Skeletal muscle tissue (tissue), 4 donors: ENCODE measurements around the gene GRAMD1B. TPM values are rescaled to one million over a fixed set of nuclear protein-coding genes. Genes with fewer than 3 reads are reported as not detected.

Source experiments
- H3K27ac ChIP-seq: one replicate; pipeline ENCODE4 v1.7.0; 2013; ENCODE audit warnings: mild to moderate bottlenecking, low read depth, low read length, inconsistent platforms
- H3K27me3 ChIP-seq, 3 donors: one replicate each; pipeline ENCODE4 v1.7.0; 2013; ENCODE audit warnings: low read length in 3 of 3; ENCODE audit not compliant: control insufficient read depth in 3 of 3, insufficient read depth in 3 of 3
- H3K36me3 ChIP-seq, 3 donors: one replicate each; pipeline ENCODE4 v1.7.0; 2013; ENCODE audit warnings: low read length in 3 of 3; ENCODE audit not compliant: control insufficient read depth in 3 of 3, insufficient read depth in 3 of 3
- H3K4me1 ChIP-seq, 3 donors: one replicate each; pipeline ENCODE4 v1.7.0; 2013; ENCODE audit warnings: low read length in 3 of 3, mild to moderate bottlenecking in 3 of 3; ENCODE audit not compliant: control insufficient read depth in 3 of 3, insufficient read depth in 3 of 3
- H3K4me3 ChIP-seq, 3 donors: one replicate each; pipeline ENCODE4 v1.7.0; 2013; ENCODE audit warnings: low read length in 3 of 3
- H3K9ac ChIP-seq, 3 donors: one replicate each; pipeline ENCODE4 v1.7.0; 2013; ENCODE audit warnings: low read length in 3 of 3, mild to moderate bottlenecking in 3 of 3, moderate library complexity in 2 of 3, low read depth in 1 of 3
- H3K9me3 ChIP-seq, 3 donors: one replicate each; pipeline ENCODE4 v1.7.0; 2013; ENCODE audit warnings: low read length in 3 of 3; ENCODE audit not compliant: control insufficient read depth in 3 of 3
- total RNA-seq: library from RNA; depleted of rRNA; stranded (reverse); fragments of >200 nt; gene quantifications from one replicate; pipeline ENCODE4 v1.2.3, GENCODE V29; 2014
- donor health status: Osteomylitis.

The GRAMD1B gene
- total RNA-seq, 1 donor from 2014 or later, result 8.9 TPM

- no peak overlapping the region for H3K27ac ChIP-seq
- peaks cover 52 to 59% (median 59%) of the 10 kb centered on the region in 3 donors for H3K4me1 ChIP-seq
- no peak overlapping the region for H3K9ac ChIP-seq
- H3K27me3 ChIP-seq, result no peaks in the 10 kb centered on the region
- no peak overlapping the region for H3K4me3 ChIP-seq
- H3K36me3 ChIP-seq, result no peaks in the 10 kb centered on the region
- no peaks in the 10 kb centered on the region for H3K9me3 ChIP-seq
Observed at GRCh38 chr11:123588864-123589262, 158.8 kb downstream of the GRAMD1B start.

GRCh38 chr11:123590296-123590912, 160.3 kb downstream of the GRAMD1B start:
- peak overlapping the region; percentile 94 for H3K27ac ChIP-seq
- peak overlapping the region; percentile 72 to 77 (median 73) for H3K4me3 ChIP-seq
- H3K36me3 ChIP-seq, result peaks cover under 1 to 9% (median 2%) of the 10 kb centered on the region in 3 donors
- peaks cover 47 to 51% (median 48%) of the 10 kb centered on the region in 3 donors for H3K4me1 ChIP-seq
- H3K27me3 ChIP-seq, result no peaks in the 10 kb centered on the region
- H3K9ac ChIP-seq, result peak overlapping the region; percentile 76 to 81 (median 80)
- H3K9me3 ChIP-seq, result no peaks in the 10 kb centered on the region

- Histone ChIP-seq H3K27ac (no peak overlapping the region), H3K36me3 (peaks cover 7 to 23% (median 21%) of the 10 kb centered on the region in 3 donors), H3K9me3 (no peaks in the 10 kb centered on the region), H3K4me3 (no peak overlapping the region), H3K9ac (no peak overlapping the region), H3K4me1 (peaks cover 39 to 41% (median 40%) of the 10 kb centered on the region in 3 donors), H3K27me3 (no peaks in the 10 kb centered on the region)
Observed at GRCh38 chr11:123593570-123593969, 163.5 kb downstream of the GRAMD1B start.

GRCh38 chr11:123594188-123594901, 164.3 kb downstream of the GRAMD1B start:
- Histone ChIP-seq H3K9ac (no peak overlapping the region), H3K27me3 (no peaks in the 10 kb centered on the region), H3K36me3 (peaks cover 7 to 29% (median 28%) of the 10 kb centered on the region in 3 donors), H3K4me3 (no peak overlapping the region), H3K4me1 (peaks cover 39 to 40% (median 39%) of the 10 kb centered on the region in 3 donors), H3K9me3 (no peaks in the 10 kb centered on the region), H3K27ac (no peak overlapping the region)

GRCh38 chr11:123594921-123595320, 164.9 kb downstream of the GRAMD1B start:
- Histone ChIP-seq H3K9me3 (no peaks in the 10 kb centered on the region), H3K4me3 (no peak overlapping the region), H3K27me3 (no peaks in the 10 kb centered on the region), H3K4me1 (peaks cover 34 to 36% (median 35%) of the 10 kb centered on the region in 3 donors), H3K36me3 (peaks cover 7 to 34% (median 30%) of the 10 kb centered on the region in 3 donors), H3K9ac (no peak overlapping the region), H3K27ac (no peak overlapping the region)

GRCh38 chr11:123597859-123598258, 167.8 kb downstream of the GRAMD1B start:
- Histone ChIP-seq H3K27me3 (no peaks in the 10 kb centered on the region), H3K36me3 (peaks cover 13 to 52% (median 41%) of the 10 kb centered on the region in 3 donors), H3K9me3 (no peaks in the 10 kb centered on the region), H3K4me1 (peaks cover 7 to 12% (median 8%) of the 10 kb centered on the region in 3 donors), H3K9ac (no peak overlapping the region), H3K4me3 (no peak overlapping the region), H3K27ac (no peak overlapping the region)

GRCh38 chr11:123601136-123601535, 171.1 kb downstream of the GRAMD1B start:
- Histone ChIP-seq H3K27ac (no peak overlapping the region), H3K9me3 (no peaks in the 10 kb centered on the region), H3K9ac (no peak overlapping the region), H3K4me3 (no peak overlapping the region), H3K27me3 (no peaks in the 10 kb centered on the region), H3K36me3 (peaks cover 18 to 67% (median 50%) of the 10 kb centered on the region in 3 donors), H3K4me1 (no peaks in the 10 kb centered on the region)

- Histone ChIP-seq H3K27me3 (no peaks in the 10 kb centered on the region), H3K9me3 (no peaks in the 10 kb centered on the region), H3K36me3 (peaks cover 15 to 73% (median 55%) of the 10 kb centered on the region in 3 donors), H3K4me3 (no peak overlapping the region), H3K4me1 (no peaks in the 10 kb centered on the region), H3K9ac (no peak overlapping the region), H3K27ac (no peak overlapping the region)
Observed at GRCh38 chr11:123601743-123602142, 171.7 kb downstream of the GRAMD1B start.

- Histone ChIP-seq H3K9ac (no peak overlapping the region), H3K9me3 (no peaks in the 10 kb centered on the region), H3K27me3 (no peaks in the 10 kb centered on the region), H3K36me3 (peaks cover 26 to 78% (median 61%) of the 10 kb centered on the region in 3 donors), H3K4me1 (no peaks in the 10 kb centered on the region), H3K4me3 (no peak overlapping the region), H3K27ac (no peak overlapping the region)
Observed at GRCh38 chr11:123603666-123604065, 173.6 kb downstream of the GRAMD1B start.

GRCh38 chr11:123607781-123608180, 177.7 kb downstream of the GRAMD1B start:
- H3K27ac ChIP-seq, result no peak overlapping the region
- no peak overlapping the region for H3K9ac ChIP-seq
- no peak overlapping the region for H3K4me3 ChIP-seq
- H3K36me3 ChIP-seq, result peaks cover 33 to 80% (median 68%) of the 10 kb centered on the region in 3 donors
- H3K9me3 ChIP-seq, result no peaks in the 10 kb centered on the region
- no peaks in the 10 kb centered on the region for H3K27me3 ChIP-seq
- H3K4me1 ChIP-seq, result no peaks in the 10 kb centered on the region
